ENCODE results near the gene BEST2. TPM values are rescaled to one million over a fixed set of nuclear protein-coding genes. Genes with fewer than 3 reads are reported as not detected.

The BEST2 gene
- total and polyA plus RNA-seq, 7 donors = 0.36 to 50.0 (median 45.1) TPM; not detected in 3

- TF ChIP-seq CTCF (IDR thresholded peaks at IDR 0.05) (peak in 2 of 4 experiments; percentile 30 to 37), POLR2A (IDR thresholded peaks at IDR 0.05) (peak; percentile 35 to 44), EP300 (IDR thresholded peaks at IDR 0.05) (no peak), POLR2AphosphoS5 (IDR thresholded peaks at IDR 0.05) (peak; percentile 34 to 70 (median 50))
- H3K4me3 ChIP-seq = peak within 1 kb of the TSS; percentile 80 to 95 (median 89)
- intact Hi-C loops (cut with DNase I) = no loop called here
- peaks cover 0 to 38% (median 9%) of the 10 kb centered on the region in 4 donors for H3K36me3 ChIP-seq
- peak; percentile 98 for DNase-seq
- peak within 1 kb of the TSS; percentile 85 to 90 (median 86) for H3K27ac ChIP-seq
- WGBS, 2 donors = 0% methylated on average over 29 of the region's 29 CpGs
- H3K9me3 ChIP-seq = no peaks in the 10 kb centered on the region
- no peaks in the 10 kb centered on the region for H3K27me3 ChIP-seq
- peaks cover 0 to 45% (median 38%) of the 10 kb centered on the region in 4 donors for H3K4me1 ChIP-seq
Measured at GRCh38 chr19:12736995-12737834, 14.4 kb upstream of the BEST2 start, which contains the start of gene GET3. TSS of gene GET3 (plus strand) at chr19:12737497. CDS start at chr19:12737506, 9 bp downstream.

- H3K4me1 ChIP-seq = peaks cover 0 to 38% (median 32%) of the 10 kb centered on the region in 4 donors
- no peak for DNase-seq
- H3K27ac ChIP-seq = peak overlapping the region; percentile 85 to 90 (median 86)
- no peaks in the 10 kb centered on the region for H3K9me3 ChIP-seq
- TF ChIP-seq EP300 (IDR thresholded peaks at IDR 0.05) (no peak), POLR2A (IDR thresholded peaks at IDR 0.05) (no peak), CTCF (IDR thresholded peaks at IDR 0.05) (no peak), POLR2AphosphoS5 (IDR thresholded peaks at IDR 0.05) (no peak)
- H3K4me3 ChIP-seq = peak overlapping the region; percentile 80 to 95 (median 89)
- no peaks in the 10 kb centered on the region for H3K27me3 ChIP-seq
- peaks cover 0 to 44% (median 12%) of the 10 kb centered on the region in 4 donors for H3K36me3 ChIP-seq
- WGBS, 2 donors = 8 to 12% methylated on average over 13 of the region's 13 CpGs
- intact Hi-C loops (cut with DNase I) = no loop called here
Measured at GRCh38 chr19:12737835-12738351, 13.7 kb upstream of the BEST2 start.

DNA sequence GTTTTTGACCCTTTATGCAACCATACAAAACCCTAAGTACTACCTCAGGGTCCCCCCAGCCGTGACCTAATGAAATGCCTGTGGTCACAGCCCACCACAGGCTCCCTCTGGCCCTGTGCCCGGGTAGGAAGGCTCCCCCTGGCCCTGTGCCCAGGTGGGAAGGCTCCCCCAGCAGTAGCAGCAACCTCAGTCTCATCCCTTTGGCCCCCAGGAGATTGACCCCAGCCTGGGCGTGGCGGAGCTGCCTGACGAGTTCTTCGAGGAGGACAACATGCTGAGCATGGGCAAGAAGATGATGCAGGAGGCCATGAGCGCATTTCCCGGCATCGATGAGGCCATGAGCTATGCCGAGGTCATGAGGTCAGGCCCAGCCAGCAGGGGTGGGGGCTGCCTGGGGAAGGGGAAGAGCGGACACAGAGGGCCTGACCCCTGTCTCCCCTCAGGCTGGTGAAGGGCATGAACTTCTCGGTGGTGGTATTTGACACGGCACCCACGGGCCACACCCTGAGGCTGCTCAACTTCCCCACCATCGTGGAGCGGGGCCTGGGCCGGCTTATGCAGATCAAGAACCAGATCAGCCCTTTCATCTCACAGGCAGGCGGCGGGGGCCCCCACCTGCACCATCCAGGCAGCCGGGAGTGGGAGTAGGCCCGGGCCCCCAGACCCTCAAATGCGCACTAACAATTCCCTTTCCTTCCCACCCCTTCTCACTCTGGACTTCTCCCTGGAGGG is 6.3 kb upstream of the BEST2 start:
- Histone ChIP-seq H3K4me3 (no peak overlapping the region), H3K9me3 (peaks cover 0 to 3% (median 0%) of the 10 kb centered on the region in 4 donors), H3K36me3 (peaks cover 10 to 74% (median 43%) of the 10 kb centered on the region in 4 donors), H3K27ac (no peak overlapping the region), H3K27me3 (peaks cover 0 to 16% (median 4%) of the 10 kb centered on the region in 3 donors), H3K4me1 (no peaks in the 10 kb centered on the region)
- intact Hi-C loops (cut with DNase I) = no loop called here
- no peak for DNase-seq
- TF ChIP-seq POLR2A (IDR thresholded peaks at IDR 0.05) (no peak), POLR2AphosphoS5 (IDR thresholded peaks at IDR 0.05) (no peak), EP300 (IDR thresholded peaks at IDR 0.05) (no peak), CTCF (IDR thresholded peaks at IDR 0.05) (no peak)
- 89% methylated on average over 22 of the region's 22 CpGs for WGBS, 2 donors

- no peak for TF ChIP-seq CTCF (IDR thresholded peaks at IDR 0.05)
- no peak for TF ChIP-seq POLR2A (IDR thresholded peaks at IDR 0.05)
- TF ChIP-seq EP300 (IDR thresholded peaks at IDR 0.05) = no peak
- TF ChIP-seq POLR2AphosphoS5 (IDR thresholded peaks at IDR 0.05) = no peak
- Histone ChIP-seq H3K9me3 (peaks cover 0 to 3% (median 0%) of the 10 kb centered on the region in 4 donors), H3K4me1 (no peaks in the 10 kb centered on the region), H3K36me3 (peaks cover 10 to 44% (median 39%) of the 10 kb centered on the region in 4 donors), H3K4me3 (no peak overlapping the region), H3K27ac (no peak overlapping the region), H3K27me3 (peaks cover 0 to 27% (median 6%) of the 10 kb centered on the region in 3 donors)
- 87 to 89% methylated on average over 6 of the region's 6 CpGs for WGBS, 2 donors
- intact Hi-C loops (cut with DNase I) = no loop called here
- no peak for DNase-seq
Measured at GRCh38 chr19:12748489-12748888, 3.1 kb upstream of the BEST2 start.
